Measurements from ENCODE around the gene HDAC11. TPM values are rescaled to one million over a fixed set of nuclear protein-coding genes. Genes with fewer than 3 reads are reported as not detected.

The HDAC11 gene
- total and polyA plus RNA-seq, 4 donors: 2.5 to 9.0 (median 3.2) TPM

GRCh38 chr3:13538520-13539291, 58.6 kb downstream of the HDAC11 start:
- Histone ChIP-seq H3K4me1 (ENCODE audit: control insufficient read depth in 4 of 4, insufficient read depth in 4 of 4, low read length in 3 of 4) (no peaks in the 10 kb centered on the region), H3K27me3 (ENCODE audit: control insufficient read depth in 4 of 4, insufficient read depth in 4 of 4, low read length in 3 of 4) (peaks cover 0 to 13% (median 5%) of the 10 kb centered on the region in 4 donors), H3K9me3 (ENCODE audit: control insufficient read depth in 4 of 4, low read length in 3 of 4) (peaks cover 2 to 18% (median 4%) of the 10 kb centered on the region in 4 donors), H3K9ac (ENCODE audit: low read depth in 1 of 2, low read length in 2 of 2) (no peak overlapping the region), H3K4me3 (ENCODE audit: low read depth in 1 of 3, low read length in 3 of 3) (no peak overlapping the region), H3K27ac (ENCODE audit: low read depth in 1 of 2, low read length in 2 of 2) (no peak overlapping the region), H3K36me3 (ENCODE audit: control insufficient read depth in 4 of 4, insufficient read depth in 3 of 4, low read depth in 1 of 4, low read length in 3 of 4) (no peaks in the 10 kb centered on the region)
- TF ChIP-seq FOXA2 (IDR thresholded peaks at IDR 0.05) (no peak), HNF4A (conservative IDR thresholded peaks at IDR 0.05) (no peak), RAD21 (IDR thresholded peaks at IDR 0.05) (no peak), NR2F2 (IDR thresholded peaks at IDR 0.05) (no peak), SP1 (IDR thresholded peaks at IDR 0.05) (no peak), TAF1 (conservative IDR thresholded peaks at IDR 0.05) (no peak), FOXA1 (IDR thresholded peaks at IDR 0.05) (no peak), JUND (IDR thresholded peaks at IDR 0.05) (no peak), EGR1 (IDR thresholded peaks at IDR 0.05; ENCODE audit: low read depth in 2 of 2) (no peak), YY1 (IDR thresholded peaks at IDR 0.05) (no peak), RXRA (IDR thresholded peaks at IDR 0.05) (no peak), ZBTB33 (IDR thresholded peaks at IDR 0.05) (no peak), HNF4G (IDR thresholded peaks at IDR 0.05) (no peak), ATF3 (IDR thresholded peaks at IDR 0.05) (no peak)
- TF ChIP-seq, protein P1, sequence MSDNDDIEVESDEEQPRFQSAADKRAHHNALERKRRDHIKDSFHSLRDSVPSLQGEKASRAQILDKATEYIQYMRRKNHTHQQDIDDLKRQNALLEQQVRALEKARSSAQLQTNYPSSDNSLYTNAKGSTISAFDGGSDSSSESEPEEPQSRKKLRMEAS (IDR thresholded peaks at IDR 0.05): no peak
- TF ChIP-seq, protein P2, sequence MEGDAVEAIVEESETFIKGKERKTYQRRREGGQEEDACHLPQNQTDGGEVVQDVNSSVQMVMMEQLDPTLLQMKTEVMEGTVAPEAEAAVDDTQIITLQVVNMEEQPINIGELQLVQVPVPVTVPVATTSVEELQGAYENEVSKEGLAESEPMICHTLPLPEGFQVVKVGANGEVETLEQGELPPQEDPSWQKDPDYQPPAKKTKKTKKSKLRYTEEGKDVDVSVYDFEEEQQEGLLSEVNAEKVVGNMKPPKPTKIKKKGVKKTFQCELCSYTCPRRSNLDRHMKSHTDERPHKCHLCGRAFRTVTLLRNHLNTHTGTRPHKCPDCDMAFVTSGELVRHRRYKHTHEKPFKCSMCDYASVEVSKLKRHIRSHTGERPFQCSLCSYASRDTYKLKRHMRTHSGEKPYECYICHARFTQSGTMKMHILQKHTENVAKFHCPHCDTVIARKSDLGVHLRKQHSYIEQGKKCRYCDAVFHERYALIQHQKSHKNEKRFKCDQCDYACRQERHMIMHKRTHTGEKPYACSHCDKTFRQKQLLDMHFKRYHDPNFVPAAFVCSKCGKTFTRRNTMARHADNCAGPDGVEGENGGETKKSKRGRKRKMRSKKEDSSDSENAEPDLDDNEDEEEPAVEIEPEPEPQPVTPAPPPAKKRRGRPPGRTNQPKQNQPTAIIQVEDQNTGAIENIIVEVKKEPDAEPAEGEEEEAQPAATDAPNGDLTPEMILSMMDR (IDR thresholded peaks at IDR 0.05; ENCODE audit: low read depth, low read length, missing input control): no peak
- no peak for DNase-seq (ENCODE audit: low spot score)
- WGBS: 84% methylated on average over 9 of the region's 9 CpGs

GRCh38 chr3:13539292-13539638, 59.2 kb downstream of the HDAC11 start:
- H3K4me1 ChIP-seq (ENCODE audit: control insufficient read depth in 4 of 4, insufficient read depth in 4 of 4, low read length in 3 of 4): no peaks in the 10 kb centered on the region
- no peak overlapping the region for H3K27ac ChIP-seq (ENCODE audit: low read depth in 1 of 2, low read length in 2 of 2)
- TF ChIP-seq NR2F2 (IDR thresholded peaks at IDR 0.05): no peak
- TF ChIP-seq GABPA (IDR thresholded peaks at IDR 0.05 in 1 of 2, conservative IDR thresholded peaks at IDR 0.05 in 1 of 2): no peak
- TF ChIP-seq HNF4G (IDR thresholded peaks at IDR 0.05): no peak
- TF ChIP-seq FOXA1 (IDR thresholded peaks at IDR 0.05): no peak
- TF ChIP-seq, protein P3, sequence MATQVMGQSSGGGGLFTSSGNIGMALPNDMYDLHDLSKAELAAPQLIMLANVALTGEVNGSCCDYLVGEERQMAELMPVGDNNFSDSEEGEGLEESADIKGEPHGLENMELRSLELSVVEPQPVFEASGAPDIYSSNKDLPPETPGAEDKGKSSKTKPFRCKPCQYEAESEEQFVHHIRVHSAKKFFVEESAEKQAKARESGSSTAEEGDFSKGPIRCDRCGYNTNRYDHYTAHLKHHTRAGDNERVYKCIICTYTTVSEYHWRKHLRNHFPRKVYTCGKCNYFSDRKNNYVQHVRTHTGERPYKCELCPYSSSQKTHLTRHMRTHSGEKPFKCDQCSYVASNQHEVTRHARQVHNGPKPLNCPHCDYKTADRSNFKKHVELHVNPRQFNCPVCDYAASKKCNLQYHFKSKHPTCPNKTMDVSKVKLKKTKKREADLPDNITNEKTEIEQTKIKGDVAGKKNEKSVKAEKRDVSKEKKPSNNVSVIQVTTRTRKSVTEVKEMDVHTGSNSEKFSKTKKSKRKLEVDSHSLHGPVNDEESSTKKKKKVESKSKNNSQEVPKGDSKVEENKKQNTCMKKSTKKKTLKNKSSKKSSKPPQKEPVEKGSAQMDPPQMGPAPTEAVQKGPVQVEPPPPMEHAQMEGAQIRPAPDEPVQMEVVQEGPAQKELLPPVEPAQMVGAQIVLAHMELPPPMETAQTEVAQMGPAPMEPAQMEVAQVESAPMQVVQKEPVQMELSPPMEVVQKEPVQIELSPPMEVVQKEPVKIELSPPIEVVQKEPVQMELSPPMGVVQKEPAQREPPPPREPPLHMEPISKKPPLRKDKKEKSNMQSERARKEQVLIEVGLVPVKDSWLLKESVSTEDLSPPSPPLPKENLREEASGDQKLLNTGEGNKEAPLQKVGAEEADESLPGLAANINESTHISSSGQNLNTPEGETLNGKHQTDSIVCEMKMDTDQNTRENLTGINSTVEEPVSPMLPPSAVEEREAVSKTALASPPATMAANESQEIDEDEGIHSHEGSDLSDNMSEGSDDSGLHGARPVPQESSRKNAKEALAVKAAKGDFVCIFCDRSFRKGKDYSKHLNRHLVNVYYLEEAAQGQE (IDR thresholded peaks at IDR 0.05): no peak
- peaks cover 0 to 18% (median 4%) of the 10 kb centered on the region in 4 donors for H3K27me3 ChIP-seq (ENCODE audit: control insufficient read depth in 4 of 4, insufficient read depth in 4 of 4, low read length in 3 of 4)
- 90% methylated on average over 5 of the region's 5 CpGs for WGBS
- DNase-seq (ENCODE audit: low spot score): no peak
- H3K36me3 ChIP-seq (ENCODE audit: control insufficient read depth in 4 of 4, insufficient read depth in 3 of 4, low read depth in 1 of 4, low read length in 3 of 4): no peaks in the 10 kb centered on the region
- H3K4me3 ChIP-seq (ENCODE audit: low read depth in 1 of 3, low read length in 3 of 3): no peak overlapping the region
- H3K9me3 ChIP-seq (ENCODE audit: control insufficient read depth in 4 of 4, low read length in 3 of 4): peaks cover 2 to 18% (median 4%) of the 10 kb centered on the region in 4 donors
- no peak overlapping the region for H3K9ac ChIP-seq (ENCODE audit: low read depth in 1 of 2, low read length in 2 of 2)
